PC-9 (cell line): ENCODE data around the gene ATF6.

ENCODE experiments used
- EZH2 ChIP-seq: fragments of 200-600 bp; sonication (generic); IDR thresholded peaks from 2 replicates; pipeline ENCODE4 v1.8.0; 2017; ENCODE audit warnings: antibody characterized with exemption, low read depth
- TF ChIP-seq, protein P1 (sequence below): fragments of 200-600 bp; sonication (generic); conservative IDR thresholded peaks from 2 replicates; pipeline ENCODE4 v1.6.1; 2017; ENCODE audit warnings: mixed run types, antibody characterized with exemption, mild to moderate bottlenecking, moderate library complexity

DNA sequence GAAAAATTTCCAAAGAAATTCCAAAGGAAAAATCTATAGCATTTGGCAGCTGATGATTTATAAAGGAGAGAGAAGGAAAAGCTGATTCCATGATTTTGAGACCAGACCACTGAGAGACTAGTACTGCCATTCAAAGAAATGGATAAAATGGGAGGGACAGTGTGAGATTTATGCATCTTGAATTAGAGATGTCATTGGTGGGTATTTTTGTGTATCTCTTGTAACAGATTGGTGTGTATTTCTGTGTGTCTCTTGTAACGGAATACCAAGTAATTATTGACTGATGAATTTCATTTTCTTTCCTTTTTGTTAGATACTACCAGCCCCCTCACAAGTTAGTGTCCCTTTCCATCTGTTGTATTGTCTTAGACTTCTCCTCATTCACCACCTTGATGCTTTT, 155.4 kb downstream of the ATF6 start:
- TF ChIP-seq, protein P1, sequence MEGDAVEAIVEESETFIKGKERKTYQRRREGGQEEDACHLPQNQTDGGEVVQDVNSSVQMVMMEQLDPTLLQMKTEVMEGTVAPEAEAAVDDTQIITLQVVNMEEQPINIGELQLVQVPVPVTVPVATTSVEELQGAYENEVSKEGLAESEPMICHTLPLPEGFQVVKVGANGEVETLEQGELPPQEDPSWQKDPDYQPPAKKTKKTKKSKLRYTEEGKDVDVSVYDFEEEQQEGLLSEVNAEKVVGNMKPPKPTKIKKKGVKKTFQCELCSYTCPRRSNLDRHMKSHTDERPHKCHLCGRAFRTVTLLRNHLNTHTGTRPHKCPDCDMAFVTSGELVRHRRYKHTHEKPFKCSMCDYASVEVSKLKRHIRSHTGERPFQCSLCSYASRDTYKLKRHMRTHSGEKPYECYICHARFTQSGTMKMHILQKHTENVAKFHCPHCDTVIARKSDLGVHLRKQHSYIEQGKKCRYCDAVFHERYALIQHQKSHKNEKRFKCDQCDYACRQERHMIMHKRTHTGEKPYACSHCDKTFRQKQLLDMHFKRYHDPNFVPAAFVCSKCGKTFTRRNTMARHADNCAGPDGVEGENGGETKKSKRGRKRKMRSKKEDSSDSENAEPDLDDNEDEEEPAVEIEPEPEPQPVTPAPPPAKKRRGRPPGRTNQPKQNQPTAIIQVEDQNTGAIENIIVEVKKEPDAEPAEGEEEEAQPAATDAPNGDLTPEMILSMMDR = no peak
- no peak for TF ChIP-seq EZH2
